DMS53 treated with DMSO at 0.1 percent for 48 hours (cell line): ENCODE measurements around the gene CDK6.
"Not testable (repeated sequence)": the region's sequence is repeated elsewhere in the genome, so short reads cannot be mapped to it uniquely, and the experiment has no call there.

ENCODE experiments used
- DNase-seq: peaks from one replicate; lab custom pipeline; 2025; ENCODE audit not compliant: unreplicated experiment; lab: John Stamatoyannopoulos, UW

Gene CDK6

GRCh38 chr7:92604517-92604916 lies 231.9 kb downstream of the CDK6 start:
- DNase-seq = not testable (repeated sequence)

- DNase-seq = no peak
Measured at GRCh38 chr7:92603089-92603445, 233.3 kb downstream of the CDK6 start.

- no peak for DNase-seq
Measured at GRCh38 chr7:92602352-92603088, 233.9 kb downstream of the CDK6 start.

GRCh38 chr7:92598310-92598981 lies 237.9 kb downstream of the CDK6 start:
- no peak for DNase-seq

- DNase-seq = no peak
Measured at GRCh38 chr7:92595281-92595680, 241.1 kb downstream of the CDK6 start.

GRCh38 chr7:92594746-92595145 lies 241.6 kb downstream of the CDK6 start:
- no peak for DNase-seq

- DNase-seq = no peak
Measured at GRCh38 chr7:92590711-92591310, 245.6 kb downstream of the CDK6 start.

GRCh38 chr7:92589056-92589455 lies 247.3 kb downstream of the CDK6 start:
- DNase-seq = no peak

- no peak for DNase-seq
Measured at GRCh38 chr7:92588561-92588960, 247.8 kb downstream of the CDK6 start.

GRCh38 chr7:92586841-92587240 lies 249.5 kb downstream of the CDK6 start:
- no peak for DNase-seq

- no peak for DNase-seq
Measured at GRCh38 chr7:92586403-92586802, 250.0 kb downstream of the CDK6 start.

GRCh38 chr7:92584953-92585352 lies 251.4 kb downstream of the CDK6 start:
- DNase-seq = peak; percentile 17

- no peak for DNase-seq
Measured at GRCh38 chr7:92582948-92583347, 253.4 kb downstream of the CDK6 start.

- DNase-seq = no peak
Measured at GRCh38 chr7:92576296-92576695, 260.1 kb downstream of the CDK6 start.

- no peak for DNase-seq
Measured at GRCh38 chr7:92569137-92569536, 267.2 kb downstream of the CDK6 start.

- no peak for DNase-seq
Measured at GRCh38 chr7:92567460-92567859, 268.9 kb downstream of the CDK6 start.

- no peak for DNase-seq
Measured at GRCh38 chr7:92563345-92563744, 273.0 kb downstream of the CDK6 start.

- no peak for DNase-seq
Measured at GRCh38 chr7:92560602-92561001, 275.8 kb downstream of the CDK6 start.

GRCh38 chr7:92557808-92558362 lies 278.5 kb downstream of the CDK6 start:
- DNase-seq = no peak

- no peak for DNase-seq
Measured at GRCh38 chr7:92557249-92557648, 279.1 kb downstream of the CDK6 start.
